Measurements from ENCODE around the gene SH3PXD2B.

SH3PXD2B gene

DNA sequence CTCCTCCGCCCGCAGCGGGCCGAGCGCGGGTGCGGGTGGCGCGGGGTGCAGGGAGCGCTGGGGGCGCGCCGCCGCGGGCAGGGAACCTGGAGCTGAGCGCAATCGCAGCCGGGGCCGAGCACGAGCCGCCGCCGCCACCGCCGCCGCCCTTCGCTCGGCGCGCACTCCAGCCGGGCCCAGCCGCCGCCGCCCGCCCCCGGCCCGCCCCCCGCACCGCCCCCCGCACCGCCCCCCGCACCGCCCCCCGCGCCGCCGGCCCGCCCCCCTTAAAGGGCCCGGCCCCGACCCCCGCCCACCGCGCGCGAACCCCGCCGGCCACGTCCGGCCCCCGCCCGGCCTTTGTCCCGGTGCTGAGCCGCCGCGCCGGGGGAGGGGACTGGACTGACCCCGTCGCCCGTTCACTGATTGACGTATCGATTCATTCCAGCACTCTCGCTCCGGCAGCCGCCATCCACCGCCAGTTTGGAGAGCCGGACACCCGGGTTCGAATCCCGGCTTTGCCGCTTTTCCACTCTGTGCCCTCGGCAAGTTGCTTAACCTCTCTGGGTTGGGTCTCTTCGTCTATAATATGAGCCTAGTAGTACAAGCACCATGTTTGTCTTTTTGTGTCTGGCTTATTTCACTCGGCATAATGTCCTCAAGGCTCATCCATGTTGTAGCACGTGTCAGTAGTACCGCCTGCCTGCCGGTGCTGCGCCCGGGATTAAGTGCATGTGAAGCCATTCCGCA, at the start of gene SH3PXD2B:
TSS of gene SH3PXD2B (minus strand) at position 168 of the 729 bp plus-strand sequence. CDS start 173 bp downstream, outside the sequence.
- FAIRE-seq, result no peak
- DNase-seq (ENCODE audit: insufficient read length, low spot score), result peak; percentile 52

DNA sequence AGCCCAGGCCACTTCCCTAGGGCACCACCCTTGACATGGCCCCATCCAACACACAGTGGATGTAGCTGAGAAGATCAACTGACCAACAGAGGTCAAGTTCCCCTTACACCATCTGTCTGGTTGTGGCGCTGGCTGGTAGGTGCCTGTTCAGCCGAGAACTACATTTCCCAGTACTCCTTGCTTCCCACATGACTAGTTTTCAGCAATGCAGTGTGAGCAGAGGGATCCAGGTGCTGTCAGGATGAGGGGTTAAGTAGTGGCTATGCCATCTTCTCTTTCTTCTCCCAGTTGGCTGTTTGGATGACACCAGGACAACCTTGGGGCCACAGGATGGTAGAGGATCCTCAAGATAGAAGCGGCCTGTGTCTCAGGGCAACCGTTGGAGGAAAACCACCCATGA, 48.6 kb upstream of the SH3PXD2B start:
- FAIRE-seq, result peak; percentile 84
- DNase-seq (ENCODE audit: insufficient read length, low spot score), result peak; percentile 41

- DNase-seq (ENCODE audit: insufficient read length, low spot score), result no peak
- no peak for FAIRE-seq
Observed at GRCh38 chr5:172502410-172502809, 48.1 kb upstream of the SH3PXD2B start.

DNA sequence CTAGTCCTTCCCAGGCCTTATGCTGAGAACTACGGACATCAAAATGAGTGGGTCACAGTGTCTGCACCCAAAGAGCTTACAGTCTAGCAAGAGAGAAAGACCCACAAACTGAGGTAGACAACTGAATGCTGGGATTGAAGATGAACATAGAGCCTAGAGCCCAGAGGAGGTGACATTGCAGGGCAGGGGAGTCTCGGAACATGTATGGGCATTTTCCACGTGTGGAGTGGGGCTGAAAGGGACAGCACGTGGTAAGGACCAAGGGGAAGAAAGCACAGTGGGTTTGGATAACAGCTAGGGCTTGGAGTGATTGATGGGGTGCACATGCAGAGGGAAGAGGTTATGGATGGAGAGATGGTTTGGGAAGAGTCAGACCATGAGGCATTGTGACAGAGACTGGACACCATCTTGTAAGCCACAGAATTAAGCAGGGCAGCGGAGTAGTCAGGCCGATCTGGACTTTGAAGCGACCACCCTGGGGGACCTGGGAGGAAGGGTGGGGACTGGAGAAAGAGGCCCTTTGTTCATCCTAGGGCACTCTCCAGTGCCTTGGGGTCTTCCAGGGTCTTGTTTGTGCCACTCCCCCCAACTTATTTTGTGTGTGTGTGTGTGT, 47.5 kb upstream of the SH3PXD2B start:
- FAIRE-seq, result no peak
- DNase-seq (ENCODE audit: insufficient read length, low spot score), result no peak

GRCh38 chr5:172499287-172499686, 45.0 kb upstream of the SH3PXD2B start:
- DNase-seq (ENCODE audit: insufficient read length, low spot score) (no peak), FAIRE-seq (no peak)

DNA sequence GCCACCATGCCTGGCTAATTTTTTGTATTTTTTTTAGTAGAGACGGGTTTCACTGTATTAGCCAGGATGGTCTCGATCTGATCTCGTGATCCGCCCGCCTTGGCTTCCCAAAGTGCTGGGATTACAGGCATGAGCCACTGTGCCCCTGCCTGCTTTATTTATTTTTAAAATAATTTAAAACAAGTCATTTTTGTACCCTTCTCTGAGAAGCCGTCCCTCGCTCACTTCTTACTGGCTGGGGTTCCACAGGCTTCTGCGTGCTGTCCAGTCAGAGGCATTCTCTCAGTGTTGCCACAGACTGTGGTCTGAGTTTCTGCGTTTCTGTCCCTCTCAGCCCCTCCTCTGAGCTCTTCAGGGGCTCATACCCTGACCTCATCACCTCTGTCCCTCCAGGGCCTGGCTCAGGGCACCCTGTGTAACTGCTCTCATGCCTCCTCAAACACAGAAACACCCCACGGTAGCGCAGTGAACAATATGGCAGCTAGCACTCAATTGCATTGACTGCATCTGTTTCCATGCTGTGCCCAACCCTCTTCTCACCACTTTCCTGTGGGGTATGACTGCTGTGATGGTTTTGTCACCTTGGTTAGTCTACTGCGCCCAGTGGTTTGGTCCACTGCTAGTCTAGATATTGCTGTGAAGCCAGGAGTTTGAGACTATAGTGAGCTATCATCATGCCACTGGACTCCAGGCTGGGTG, 44.3 kb upstream of the SH3PXD2B start:
- DNase-seq (ENCODE audit: insufficient read length, low spot score) (no peak), FAIRE-seq (no peak)

DNA sequence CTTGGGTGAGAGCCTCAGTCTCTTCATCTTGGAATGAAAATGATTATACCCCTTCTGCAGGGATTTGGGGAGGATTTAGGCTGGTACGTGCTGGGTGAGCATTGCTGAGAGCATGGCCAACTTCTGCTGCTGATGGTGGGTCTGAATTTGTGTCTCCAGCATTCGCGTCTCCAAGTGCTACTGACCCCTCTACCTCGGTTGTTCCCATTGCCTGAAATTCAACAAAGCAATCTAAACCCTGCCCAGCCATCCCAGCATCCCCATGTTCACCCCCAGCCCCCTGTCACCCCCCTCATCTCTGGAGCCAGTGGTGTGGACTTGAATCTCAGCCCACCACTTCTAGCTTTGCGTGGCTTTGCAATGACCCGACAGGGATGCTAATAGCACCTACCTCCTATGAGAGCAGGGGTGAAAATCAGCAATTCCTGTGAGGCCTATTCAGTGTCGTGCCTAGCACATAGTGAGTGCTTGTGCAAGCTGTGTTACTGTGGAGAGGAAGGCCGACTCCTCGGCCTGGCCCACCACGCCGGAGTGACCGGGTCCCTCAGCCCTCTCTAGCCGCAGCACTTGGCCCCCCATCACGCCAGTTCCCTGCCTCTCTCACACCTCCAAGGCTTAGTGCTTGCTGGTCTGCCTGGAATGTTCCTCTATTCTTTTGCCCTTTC, 43.4 kb upstream of the SH3PXD2B start:
- FAIRE-seq, result no peak
- no peak for DNase-seq (ENCODE audit: insufficient read length, low spot score)

DNA sequence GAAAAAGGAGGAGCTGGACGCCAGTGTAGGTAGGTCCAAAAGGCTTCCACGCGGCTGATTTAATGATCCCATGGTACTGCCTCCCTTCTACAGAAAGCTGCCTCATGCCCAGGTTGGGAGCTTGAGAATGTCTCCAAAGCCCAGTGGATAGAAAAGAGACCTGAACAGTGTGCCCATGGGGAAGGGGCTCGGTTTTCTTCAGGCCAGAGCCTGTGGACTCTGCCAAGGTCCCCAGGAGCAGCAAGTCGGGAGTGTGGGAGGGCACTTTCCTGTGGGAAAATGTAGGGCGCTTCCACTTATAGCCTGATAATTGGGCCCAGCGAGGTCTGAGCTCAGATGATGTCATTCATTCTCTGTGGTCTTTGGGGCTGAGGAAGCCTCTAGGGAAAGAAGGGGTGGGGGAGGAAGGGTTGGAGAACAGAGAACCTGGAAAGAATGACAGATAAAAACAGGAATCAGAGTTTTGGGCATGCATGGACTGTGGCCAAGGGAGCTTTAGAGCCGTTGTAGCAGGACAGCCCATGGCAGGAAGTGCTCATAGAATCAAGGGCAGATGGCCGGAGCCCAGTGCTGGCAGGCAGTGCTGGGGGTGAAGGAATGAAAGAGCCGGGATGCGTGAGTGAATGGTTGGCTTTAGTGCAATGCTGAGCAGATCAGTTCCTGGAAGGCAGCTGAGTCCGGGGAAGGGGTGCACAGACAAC, 42.5 kb upstream of the SH3PXD2B start:
- no peak for FAIRE-seq

GRCh38 chr5:172494630-172495505, 40.5 kb upstream of the SH3PXD2B start:
- FAIRE-seq (peak; percentile 57), DNase-seq (ENCODE audit: insufficient read length, low spot score) (no peak)

More for the DNA sequence above, 42.5 kb upstream of the SH3PXD2B start:
- no peak for DNase-seq (ENCODE audit: insufficient read length, low spot score)

- no peak for FAIRE-seq
- DNase-seq (ENCODE audit: insufficient read length, low spot score), result no peak
Observed at GRCh38 chr5:172493906-172494305, 39.6 kb upstream of the SH3PXD2B start.

DNA sequence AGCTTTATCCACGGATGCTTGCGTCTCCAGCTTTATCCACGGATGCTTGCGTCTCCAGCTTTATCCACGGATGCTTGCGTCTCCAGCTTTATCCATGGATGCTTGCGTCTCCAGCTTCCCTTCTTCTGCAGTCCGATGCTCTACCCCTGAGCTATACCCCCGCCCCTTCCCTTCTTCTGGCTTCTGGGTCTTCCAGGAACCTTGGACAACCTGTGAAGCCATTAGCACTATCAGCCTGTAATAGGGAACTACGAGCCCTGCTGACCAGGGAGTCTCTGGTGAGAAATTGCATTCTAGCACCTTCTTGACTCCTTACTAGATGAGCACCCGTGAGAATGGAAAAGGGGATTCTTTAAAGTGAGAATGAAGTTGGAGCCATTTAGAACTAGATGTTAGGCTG, 39.1 kb upstream of the SH3PXD2B start:
- FAIRE-seq (no peak), DNase-seq (ENCODE audit: insufficient read length, low spot score) (no peak)

DNA sequence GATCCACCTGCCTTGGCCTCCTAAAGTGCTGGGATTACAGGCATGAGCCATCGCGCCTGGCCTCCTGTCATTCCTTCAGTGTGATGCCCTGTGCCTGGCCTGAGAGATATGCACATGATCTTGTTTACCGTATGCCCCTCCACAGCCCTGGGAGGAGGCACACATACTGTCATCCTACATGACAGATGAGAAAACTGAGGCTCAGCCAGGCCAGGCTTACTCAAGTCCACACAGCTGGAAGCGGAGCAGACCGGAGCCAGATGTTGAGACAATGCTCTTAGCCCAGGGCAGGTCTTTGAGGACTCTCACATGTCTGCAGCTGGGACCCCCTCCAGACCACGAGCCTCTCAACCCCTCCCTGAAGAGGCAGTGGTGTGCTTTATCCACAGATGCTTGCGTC, 38.7 kb upstream of the SH3PXD2B start:
- FAIRE-seq, result no peak

GRCh38 chr5:172492097-172492840, 37.9 kb upstream of the SH3PXD2B start:
- DNase-seq (ENCODE audit: insufficient read length, low spot score), result no peak
- no peak for FAIRE-seq

More for the DNA sequence above, 38.7 kb upstream of the SH3PXD2B start:
- no peak for DNase-seq (ENCODE audit: insufficient read length, low spot score)

GRCh38 chr5:172491481-172491880, 37.2 kb upstream of the SH3PXD2B start:
- FAIRE-seq, result no peak
- DNase-seq (ENCODE audit: insufficient read length, low spot score), result no peak

- DNase-seq (ENCODE audit: insufficient read length, low spot score) (no peak), FAIRE-seq (no peak)
Observed at GRCh38 chr5:172490514-172491461, 36.5 kb upstream of the SH3PXD2B start.

DNA sequence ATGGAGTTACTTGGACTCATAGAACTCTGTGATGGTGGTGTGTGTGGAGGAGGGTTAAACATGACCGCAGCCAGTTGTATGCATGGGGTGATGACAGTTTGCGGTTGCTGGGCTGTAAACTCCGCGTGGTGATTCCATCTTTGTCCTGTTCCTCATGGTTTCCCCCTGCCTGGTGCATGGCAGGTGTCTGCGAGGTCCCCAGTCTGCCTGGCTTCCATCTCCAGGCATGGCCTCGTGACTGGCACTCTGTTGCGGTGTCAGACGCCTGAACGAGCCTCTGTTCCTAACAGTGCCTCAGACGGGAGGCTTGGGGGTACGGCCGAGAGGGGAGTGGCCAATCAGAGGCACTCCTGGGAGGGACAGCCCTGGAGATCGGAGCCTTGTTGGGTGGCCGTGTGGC, 33.9 kb upstream of the SH3PXD2B start:
- DNase-seq (ENCODE audit: insufficient read length, low spot score), result no peak
- no peak for FAIRE-seq

- FAIRE-seq (no peak), DNase-seq (ENCODE audit: insufficient read length, low spot score) (no peak)
Observed at GRCh38 chr5:172487671-172488070, 33.3 kb upstream of the SH3PXD2B start.

GRCh38 chr5:172486912-172487311, 32.6 kb upstream of the SH3PXD2B start:
- DNase-seq (ENCODE audit: insufficient read length, low spot score), result no peak
- no peak for FAIRE-seq
